HG02840 (cell line): ENCODE data around the gene RAD9A.

Experiments used
- ATAC-seq: cut with Tn5 transposase; IDR thresholded peaks from one replicate; pipeline ENCODE4 v1.9.1; 2021; ENCODE audit warnings: mild to moderate bottlenecking, moderate library complexity, moderate number of reproducible peaks; ENCODE audit not compliant: unreplicated experiment, low FRiP score

Gene RAD9A

GRCh38 chr11:67436459-67437081, 44.8 kb downstream of the RAD9A start:
- ATAC-seq: no peak

GRCh38 chr11:67437082-67437808, 45.5 kb downstream of the RAD9A start, which contains the start of gene PTPRCAP:
Gene PTPRCAP, minus strand, starts transcription at chr11:67437682. Its CDS starts 63 bp downstream, at chr11:67437619.
- ATAC-seq: no peak

GRCh38 chr11:67437809-67438157, 46.0 kb downstream of the RAD9A start:
- no peak for ATAC-seq

GRCh38 chr11:67438158-67438902, 46.5 kb downstream of the RAD9A start:
- ATAC-seq: no peak

GRCh38 chr11:67439321-67440228, 47.8 kb downstream of the RAD9A start:
- no peak for ATAC-seq

- ATAC-seq: no peak
Observed at GRCh38 chr11:67440229-67441097, 48.7 kb downstream of the RAD9A start.

- ATAC-seq: no peak
Observed at GRCh38 chr11:67441098-67441563, 49.3 kb downstream of the RAD9A start.

- ATAC-seq: no peak
Observed at GRCh38 chr11:67441731-67442351, 50.1 kb downstream of the RAD9A start.

- no peak for ATAC-seq
Observed at GRCh38 chr11:67442504-67443404, 51.0 kb downstream of the RAD9A start.

- ATAC-seq: no peak
Observed at GRCh38 chr11:67445515-67445914, 53.7 kb downstream of the RAD9A start.
